ENCODE measurements around the gene POU2F2. TPM values are rescaled to one million over a fixed set of nuclear protein-coding genes. Genes with fewer than 3 reads are reported as not detected.
"Not testable (repeated sequence)": the region's sequence is repeated elsewhere in the genome, so short reads cannot be mapped to it uniquely, and the experiment has no call there.

Gene POU2F2
- total RNA-seq, 1 donor from 2014 or later = 10.7 TPM

DNA sequence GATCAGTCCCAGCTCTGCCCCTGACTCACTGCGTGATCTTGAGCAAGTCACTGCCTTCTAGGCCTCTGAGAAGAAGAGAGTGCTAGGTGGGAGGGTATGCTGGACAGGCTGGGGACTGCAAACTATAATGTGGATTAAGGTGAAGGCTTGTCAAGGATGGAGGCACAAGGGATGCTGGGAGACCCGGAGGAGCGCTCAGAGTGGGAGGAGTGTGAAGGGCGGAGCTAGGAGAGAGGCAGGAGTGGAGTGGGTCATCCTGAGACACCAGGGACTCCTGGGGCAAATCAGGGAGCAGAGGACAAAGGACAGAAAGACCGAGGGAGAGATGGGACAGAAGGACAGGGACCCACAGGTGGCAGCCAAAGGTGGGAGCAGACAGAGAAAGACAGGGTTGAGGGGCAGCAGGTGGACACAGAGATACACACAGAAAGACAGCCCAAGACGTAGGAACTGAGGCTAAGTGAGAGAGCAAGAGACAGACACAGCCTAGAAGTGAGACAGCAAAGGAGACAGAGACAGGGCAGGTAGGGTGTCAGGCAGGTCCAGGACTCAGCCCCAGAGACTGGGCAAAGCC, 64.8 kb downstream of the POU2F2 start:
- DNase-seq (ENCODE audit: extremely low read depth, low read depth, low spot score) = no peak

DNA sequence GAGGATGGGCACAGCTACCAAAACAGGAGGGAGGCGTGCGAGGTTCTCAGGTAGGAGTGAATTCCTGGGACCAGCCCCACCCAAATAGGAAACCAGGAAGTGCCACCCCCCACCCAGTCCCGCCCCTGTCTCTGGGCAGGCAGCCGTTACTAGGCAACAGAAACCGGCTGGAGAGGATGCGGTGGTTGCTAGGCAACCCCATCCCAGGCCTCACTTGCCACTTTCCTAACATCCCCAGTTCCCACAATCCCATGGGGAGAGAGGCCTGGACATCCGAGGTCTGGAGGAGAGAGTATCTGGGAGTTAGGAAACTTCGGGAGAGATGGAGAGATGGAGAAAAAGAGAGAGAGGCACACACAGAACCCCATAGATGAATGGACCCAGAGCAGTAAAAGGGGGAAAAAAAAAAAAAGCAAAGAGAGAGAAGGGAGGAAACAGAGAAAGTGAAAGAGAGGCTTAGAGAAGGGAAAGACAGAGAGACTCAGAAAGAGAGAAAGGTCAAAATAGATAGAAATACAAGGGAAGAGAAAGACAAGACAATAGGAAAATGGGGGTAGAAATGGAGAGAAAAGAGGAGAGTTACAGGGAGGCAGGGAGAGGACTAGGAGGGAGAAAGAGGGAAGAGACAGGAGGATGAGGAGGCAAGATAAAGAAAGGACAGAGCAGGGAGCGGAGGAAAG, 66.0 kb downstream of the POU2F2 start:
- DNase-seq (ENCODE audit: extremely low read depth, low read depth, low spot score) = no peak

DNA sequence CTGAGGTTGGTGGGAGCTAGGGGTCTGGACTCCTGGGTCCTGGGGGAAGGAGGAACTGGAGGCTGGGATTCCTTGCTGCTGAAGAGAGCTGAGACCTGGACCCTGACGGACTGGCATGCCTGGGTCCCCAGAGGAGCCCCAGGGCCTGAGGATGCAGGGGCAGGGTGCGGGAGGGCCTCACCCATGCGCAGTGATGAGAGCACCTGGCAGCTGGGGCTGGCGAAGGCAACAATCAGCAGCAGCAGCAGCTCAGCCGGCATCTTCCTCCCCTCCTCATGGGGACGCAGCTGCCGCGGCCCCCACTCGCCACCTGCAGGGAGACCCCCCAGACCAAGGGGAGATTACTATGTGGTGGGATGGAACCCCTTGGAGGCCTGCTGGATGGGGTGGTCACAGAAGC, 66.7 kb downstream of the POU2F2 start:
- no peak for DNase-seq (ENCODE audit: extremely low read depth, low read depth, low spot score)

DNA sequence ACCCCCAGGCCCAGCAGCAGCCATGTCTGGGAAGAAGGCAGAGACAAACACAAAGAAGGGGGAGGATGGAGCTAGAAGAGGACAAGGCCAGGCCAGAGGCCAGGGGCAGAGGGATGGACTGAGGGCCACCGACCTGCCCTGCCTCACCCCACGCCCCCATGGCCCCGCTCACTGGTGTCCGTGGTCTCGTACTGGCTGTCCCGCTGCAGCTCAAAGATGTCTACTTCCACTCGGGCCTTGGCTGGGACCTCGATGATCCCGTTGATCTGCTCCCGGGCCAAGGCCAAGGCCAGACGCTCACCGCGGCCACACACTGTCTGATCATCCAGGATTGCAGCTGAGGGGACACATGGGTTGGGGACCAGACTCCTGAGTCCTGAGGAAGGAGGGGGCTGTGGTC, 67.2 kb downstream of the POU2F2 start:
- no peak for DNase-seq (ENCODE audit: extremely low read depth, low read depth, low spot score)

DNA sequence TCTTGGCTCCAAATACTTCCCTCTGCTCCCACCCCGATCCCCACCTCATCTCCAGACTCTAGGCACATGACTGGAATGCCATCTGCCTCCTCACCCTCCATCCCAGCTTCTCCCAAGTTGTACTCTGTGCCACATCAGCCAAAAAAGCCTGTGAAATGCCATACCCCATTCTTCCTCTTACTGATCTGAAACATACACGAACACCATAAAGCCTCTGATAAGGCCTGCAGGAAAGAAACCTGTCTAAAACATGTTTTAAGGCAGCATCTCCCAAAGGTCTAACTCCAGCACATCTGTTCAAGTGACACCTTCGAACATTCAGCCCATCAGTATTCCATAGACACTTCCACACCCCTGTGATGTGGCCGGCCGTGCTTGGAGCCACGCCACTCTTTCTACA, 67.8 kb downstream of the POU2F2 start:
- DNase-seq (ENCODE audit: extremely low read depth, low read depth, low spot score) = no peak

DNA sequence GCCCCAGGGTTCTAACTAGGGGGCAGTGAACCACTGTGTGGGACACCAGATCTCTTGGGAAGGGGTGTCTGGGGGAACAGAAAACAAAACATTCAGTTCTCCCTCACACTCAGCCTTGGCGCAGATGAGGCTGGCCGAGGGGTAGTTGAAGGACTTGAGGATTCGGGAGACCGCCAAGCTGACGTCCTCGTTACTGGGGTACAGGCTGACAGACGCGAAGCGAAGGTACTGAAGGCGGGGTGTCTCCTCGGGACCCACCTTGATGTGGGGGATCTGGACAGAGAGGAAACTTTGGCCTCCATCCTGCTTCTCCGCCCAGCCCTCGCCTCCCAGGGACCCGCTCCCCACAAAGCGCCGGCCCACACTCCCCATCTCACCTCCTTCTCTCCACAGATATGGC, 69.9 kb downstream of the POU2F2 start:
- no peak for DNase-seq (ENCODE audit: extremely low read depth, low read depth, low spot score)

DNA sequence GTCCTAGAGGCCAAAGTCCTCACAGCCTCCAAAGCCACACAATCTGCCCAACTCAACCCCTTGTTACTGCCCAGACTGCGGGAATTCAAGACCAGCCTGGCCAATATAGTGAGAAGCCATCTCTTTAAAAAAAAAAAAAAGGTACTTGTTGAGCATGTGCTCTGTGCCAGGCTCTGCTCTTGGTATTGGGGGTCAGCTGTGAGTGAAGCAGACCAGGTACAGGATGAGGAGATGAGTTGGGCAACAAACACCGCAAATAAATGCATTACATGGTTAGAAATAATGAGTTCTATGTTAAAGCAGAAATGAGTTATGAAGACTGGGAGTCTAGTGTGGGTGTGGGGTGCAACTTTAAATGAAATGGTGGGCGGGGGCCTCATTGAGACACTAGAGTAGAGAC, 72.1 kb downstream of the POU2F2 start:
- no peak for DNase-seq (ENCODE audit: extremely low read depth, low read depth, low spot score)

DNA sequence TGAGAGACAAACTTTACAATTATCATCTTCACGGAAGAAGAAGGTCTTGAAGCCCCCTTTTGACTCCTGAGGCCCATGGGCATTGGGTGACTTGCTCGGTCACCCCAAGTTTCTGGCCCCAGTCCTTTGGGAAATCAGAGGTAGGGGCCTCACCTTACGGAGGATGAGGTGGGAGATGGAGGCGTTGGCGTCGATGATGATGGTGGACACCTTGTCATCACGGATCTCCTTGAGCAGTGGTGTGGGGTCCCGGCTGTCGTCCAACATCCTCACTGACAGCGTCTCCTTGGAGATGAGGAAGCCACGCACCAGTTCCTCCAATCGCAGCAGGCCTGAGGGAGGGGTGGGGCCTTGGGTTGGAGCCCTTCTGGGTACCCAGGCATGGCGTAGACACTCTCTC, 73.0 kb downstream of the POU2F2 start:
- DNase-seq (ENCODE audit: extremely low read depth, low read depth, low spot score) = no peak

DNA sequence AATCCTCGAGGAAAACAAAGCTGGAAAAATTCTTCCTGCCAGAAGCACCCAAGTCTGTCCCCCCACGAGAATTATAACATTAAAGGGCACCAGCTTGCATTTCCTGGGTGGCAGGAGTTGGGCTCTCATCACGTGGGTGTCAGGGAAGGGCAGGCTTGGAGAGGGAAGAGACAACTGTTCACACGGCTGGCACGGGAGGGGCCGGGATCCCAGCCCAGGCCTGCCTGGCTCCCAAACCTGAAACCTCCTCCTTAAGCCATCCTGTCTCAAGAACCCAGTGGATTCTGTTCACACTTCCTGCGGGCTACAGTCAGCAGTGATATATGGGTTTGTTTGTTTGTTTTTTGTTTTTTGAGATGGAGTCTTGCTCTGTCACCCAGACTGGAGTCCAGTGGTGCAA, 74.4 kb downstream of the POU2F2 start:
- DNase-seq (ENCODE audit: extremely low read depth, low read depth, low spot score) = no peak

DNA sequence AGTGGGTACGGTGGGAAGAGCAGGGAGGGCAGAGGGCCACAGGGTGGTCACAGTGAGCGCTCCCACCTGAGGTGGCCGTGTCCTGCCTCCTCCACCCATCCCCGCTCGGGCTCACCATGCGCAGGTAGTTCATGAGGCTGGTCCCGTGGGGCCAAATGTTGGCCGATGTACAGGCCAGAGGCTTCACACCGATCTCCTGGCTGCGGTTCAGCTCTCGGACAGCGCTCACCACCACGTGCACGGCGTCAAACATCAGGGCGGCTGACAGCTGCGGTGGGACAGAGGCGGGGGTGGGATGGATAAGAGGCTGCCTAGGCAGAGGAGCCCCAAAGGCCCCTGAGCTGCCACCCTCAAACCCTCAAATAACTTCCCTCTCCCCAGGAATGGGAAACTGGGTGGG, 78.0 kb downstream of the POU2F2 start:
- no peak for DNase-seq (ENCODE audit: extremely low read depth, low read depth, low spot score)

DNA sequence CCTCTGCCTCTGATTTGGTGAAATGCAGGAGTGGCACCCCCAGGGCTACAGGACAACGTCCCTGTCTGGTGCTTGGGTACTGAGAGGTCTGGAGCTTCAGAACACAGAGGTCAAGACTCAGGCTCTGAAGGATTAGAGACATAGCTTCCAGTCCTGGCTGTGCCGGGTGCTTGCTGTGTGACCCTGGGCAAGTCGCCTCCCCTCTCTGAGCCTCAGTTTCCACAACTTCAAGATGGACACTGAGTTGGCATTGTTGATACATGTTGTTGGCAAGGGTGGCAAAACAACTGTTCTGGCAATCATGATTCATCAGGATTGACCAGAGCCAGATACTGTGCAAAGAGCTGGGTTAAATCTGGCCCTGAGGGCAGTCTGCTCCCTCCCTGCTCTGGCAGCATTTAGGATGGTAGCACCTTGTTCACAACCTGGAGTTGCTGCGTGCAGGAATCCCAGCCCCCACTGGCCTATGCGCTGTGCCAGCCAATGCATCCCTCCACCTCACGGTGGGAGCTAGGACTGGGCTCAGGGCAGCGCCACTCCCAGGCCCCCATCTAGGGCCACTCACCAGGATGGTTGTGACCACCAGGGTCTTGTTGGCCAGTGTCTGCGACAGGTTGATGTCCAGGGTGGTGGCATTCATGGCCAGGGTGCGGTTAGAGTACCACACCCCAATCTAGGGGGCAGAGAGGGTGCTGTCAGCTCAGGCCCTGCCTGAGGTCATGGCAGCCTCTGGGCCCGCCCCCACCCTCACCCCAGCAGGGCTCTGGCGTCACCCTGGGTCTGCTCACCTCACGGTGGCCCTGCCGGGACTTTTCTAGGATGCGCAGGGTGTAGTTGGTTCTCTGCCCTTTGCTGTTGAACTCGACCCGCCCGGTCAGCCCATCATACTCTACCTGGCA, 79.0 kb downstream of the POU2F2 start:
- DNase-seq (ENCODE audit: extremely low read depth, low read depth, low spot score) = no peak

DNA sequence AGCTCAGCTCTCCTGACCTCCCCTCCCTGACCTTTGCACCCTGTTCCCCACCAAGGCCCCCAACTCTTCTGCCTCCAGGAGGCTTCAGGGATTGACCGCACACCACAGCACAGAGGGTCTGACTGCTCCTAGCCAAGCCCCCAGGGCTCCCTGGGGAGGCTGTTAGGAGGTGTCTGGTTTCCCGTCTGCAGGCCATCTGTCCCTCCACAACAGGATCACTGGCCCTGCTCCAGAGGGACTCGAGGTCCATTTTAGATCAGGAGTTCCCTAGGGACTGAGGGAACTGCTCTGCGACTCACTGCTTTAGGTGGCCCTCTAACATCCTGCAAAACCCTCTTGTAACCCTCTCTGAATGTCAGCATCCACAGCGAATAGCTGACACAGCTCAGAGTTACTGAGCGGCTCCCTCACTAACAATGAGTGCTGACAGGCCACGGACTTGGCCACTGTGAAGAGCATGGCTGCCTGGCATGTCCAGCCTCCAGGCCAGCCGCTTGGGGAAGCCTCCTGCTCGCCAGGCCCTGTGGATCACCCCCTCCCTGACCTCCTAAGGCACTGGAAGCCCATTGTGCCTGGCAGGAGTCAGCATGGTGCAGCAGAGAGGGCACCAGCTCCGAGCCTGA, 79.9 kb downstream of the POU2F2 start:
- DNase-seq (ENCODE audit: extremely low read depth, low read depth, low spot score) = no peak

DNA sequence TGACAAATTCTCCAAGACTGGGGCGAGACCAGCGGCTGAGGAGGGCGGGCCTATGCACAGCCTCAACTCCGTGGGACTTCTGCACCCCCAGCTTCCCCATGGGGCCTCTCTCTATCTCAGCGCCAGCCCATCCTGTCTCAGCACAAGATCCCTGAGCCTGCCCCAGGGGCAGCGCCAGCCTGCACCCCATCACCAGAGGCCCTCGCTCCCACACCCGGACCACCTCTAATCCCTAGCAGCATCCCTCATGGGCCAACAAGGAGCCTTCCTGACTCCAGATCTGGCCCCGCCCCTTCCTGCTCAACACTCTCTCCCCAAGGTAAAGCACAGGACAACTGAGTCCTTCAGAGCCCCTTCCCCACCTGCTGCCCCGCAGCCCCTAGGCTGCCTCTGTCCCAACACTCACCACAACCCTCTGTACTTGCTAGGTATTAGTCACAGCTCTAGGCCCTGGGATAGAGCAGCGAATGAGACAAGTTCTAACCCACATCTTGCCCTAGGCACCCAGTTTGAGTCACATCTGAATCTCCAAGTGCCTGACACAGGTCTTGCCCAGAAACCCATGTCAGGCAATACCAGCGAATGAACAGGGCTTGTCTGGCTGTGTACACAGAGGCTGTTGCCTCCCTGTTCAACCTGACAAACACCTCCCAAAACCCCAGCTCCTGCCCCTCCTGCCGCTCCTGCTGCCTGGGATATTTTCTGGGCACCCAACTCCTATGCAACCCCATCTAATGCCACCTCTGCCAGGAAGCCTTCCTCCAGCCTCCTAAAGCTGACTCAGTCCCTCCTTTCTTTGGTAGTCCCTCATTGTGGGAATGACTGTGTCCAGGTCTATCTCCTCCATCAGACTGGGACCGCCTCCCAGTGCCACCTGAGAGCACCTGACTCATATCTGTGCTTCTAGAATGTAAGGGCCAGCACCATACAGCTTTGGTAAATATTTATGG, 80.8 kb downstream of the POU2F2 start:
- no peak for DNase-seq (ENCODE audit: extremely low read depth, low read depth, low spot score)

DNA sequence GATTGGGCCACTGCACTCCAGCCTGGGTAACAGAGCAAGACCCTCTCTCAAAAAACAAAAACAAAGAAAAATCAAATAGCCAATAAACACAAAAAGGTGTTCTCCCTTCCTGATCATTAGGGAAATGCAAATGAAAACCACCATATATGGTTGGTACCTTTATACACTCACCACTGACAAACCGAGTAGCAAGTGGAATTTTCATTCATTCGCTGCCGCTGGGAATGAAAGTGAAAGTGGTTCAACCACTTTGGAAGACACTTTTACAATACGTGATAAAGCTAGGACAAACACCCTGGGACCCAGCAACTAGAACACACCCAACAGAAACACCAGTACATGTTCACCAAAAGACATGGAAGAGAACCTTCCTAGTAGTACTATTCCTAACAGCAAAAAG, 83.3 kb downstream of the POU2F2 start:
- DNase-seq (ENCODE audit: extremely low read depth, low read depth, low spot score) = no peak

DNA sequence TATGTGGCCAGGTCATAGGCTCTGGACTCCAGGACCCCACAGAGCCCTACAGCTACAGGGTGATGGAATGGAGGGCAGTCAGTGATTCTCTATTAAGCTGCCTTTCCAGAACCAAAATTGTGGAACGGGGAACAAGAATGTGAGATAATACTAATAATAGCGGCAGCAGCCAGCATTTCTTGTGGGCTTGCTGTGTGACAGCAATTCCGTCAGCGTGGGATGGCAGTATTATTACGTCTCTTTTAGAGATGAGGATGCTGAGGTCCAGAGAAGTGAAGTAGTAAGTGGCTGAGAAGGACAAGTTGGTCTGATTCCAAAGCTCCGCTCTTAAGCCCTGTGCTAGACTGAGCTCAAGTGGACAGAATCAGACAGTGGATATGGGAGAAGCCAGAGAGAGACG, 86.7 kb downstream of the POU2F2 start:
- DNase-seq (ENCODE audit: extremely low read depth, low read depth, low spot score) = no peak

DNA sequence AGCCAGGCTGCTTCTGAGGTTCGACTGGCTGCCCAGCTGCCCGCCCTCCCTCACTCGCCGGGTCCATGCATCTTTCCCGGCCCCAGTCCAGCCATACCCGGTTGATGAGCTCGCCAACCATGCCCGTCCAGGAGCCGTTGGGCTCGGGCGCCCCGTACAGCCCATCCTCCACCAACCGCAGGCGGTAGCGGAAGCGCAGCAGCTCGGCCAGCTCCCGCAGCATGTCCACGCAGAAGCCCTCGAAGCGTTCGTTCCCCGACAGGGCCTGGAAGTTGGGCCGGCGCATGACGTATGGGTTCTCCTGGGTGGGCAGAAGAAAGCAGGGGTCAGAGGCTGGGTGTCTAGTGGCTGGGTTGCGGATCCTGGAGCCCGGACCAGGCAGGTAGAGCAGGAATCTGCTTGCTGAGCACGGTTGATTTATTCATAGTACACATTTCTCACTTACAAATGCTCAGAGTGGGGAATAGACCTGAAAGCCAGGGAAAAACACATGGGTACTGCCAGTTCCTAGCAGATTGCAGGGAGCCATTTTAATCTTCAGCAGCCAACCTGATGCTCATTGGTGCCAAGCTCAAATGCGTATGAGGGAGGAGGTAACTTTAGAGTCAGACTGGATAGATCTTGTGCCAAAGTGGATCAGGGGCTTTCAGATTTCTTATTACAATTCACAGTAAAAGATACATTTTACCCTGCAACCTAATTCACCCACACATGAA, 89.6 kb downstream of the POU2F2 start:
- DNase-seq (ENCODE audit: extremely low read depth, low read depth, low spot score) = no peak

DNA sequence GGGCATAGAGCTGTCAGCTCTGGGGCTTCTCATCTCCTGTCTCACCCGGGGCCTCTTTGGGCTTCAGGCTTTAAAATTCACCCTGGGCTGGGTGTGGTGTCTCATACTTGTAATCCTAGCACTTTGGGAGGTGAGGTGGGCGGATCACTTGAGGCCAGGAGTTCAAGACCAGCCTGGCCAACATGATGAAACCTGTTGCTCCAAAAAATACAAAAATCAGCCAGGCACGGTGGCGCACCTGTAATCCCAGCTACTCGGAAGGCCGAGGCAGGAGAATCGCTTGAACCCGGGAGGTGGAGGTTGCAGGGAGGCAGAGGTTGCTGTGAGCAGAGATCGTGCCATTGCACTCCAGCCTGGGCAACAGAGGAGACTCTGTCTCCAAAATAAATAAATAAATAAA, 91.8 kb downstream of the POU2F2 start:
- not testable (repeated sequence) for DNase-seq (ENCODE audit: extremely low read depth, low read depth, low spot score)

DNA sequence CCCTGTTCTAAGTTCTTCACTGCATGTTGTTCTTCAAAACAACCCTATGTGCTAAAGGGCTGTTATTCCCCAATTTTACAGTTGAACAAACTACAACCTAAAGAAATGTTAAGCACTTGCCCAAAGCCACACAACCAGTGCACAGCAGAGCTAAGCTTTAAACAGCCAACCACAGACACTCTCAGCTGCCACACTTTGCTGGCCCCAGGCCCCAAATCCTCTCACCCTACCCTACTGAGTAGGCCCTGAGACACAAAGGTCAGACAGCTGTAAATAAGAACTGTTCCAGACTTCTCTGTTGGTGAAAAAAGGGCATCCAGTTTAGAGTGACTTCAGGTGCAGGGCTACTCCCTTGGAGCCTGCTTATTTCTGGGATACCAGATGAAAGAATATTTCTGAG, 92.2 kb downstream of the POU2F2 start:
- no peak for DNase-seq (ENCODE audit: extremely low read depth, low read depth, low spot score)

DNA sequence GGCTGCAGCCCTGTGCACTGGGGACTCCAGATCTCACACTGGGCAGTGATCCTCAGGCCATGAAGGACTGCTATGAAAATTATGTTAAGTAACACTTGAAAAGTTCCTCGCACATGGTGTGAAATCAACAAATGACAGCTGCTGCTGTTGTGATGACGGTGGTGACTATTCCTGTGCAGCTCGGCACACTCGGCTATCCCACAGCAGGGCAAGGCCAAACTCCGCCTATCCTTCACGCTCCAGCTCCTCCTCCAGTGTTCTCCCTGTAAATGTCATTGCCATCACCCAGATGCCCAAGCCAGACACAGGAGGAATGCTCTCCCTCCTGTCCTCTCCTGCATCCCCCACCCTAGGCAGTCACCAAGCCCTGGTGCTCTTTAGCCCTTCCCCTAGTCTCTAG, 93.6 kb downstream of the POU2F2 start:
- DNase-seq (ENCODE audit: extremely low read depth, low read depth, low spot score) = no peak

DNA sequence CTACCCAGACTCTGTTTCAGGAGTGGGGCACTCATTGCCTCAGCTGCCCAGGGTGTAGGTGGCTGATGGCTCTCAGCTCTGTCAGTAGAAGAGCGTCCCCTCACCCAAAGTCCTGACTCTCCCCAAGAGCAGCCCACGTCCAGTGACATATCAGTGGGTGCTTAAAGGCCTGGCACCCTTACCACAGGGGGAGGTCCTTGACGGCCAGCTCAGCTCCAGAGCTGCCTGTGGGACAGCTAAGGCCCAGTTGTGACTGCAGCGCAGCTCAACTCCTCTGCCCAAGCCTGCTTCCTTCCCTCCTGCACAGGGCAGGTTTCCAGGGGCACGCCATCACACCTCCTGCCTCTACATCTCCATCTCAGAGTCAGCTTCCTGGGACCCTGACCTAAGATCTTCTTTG, 94.6 kb downstream of the POU2F2 start:
- no peak for DNase-seq (ENCODE audit: extremely low read depth, low read depth, low spot score)
